GM15510 (cell line): Measurements from ENCODE around the gene URI1.

Experiments
- POLR2A ChIP-seq: IDR thresholded peaks from 3 replicates; pipeline ENCODE4 v1.6.1; 2011; ENCODE audit warnings: borderline replicate concordance; ENCODE audit not compliant: insufficient read length; ENCODE audit errors: extremely low read depth

Gene URI1

DNA sequence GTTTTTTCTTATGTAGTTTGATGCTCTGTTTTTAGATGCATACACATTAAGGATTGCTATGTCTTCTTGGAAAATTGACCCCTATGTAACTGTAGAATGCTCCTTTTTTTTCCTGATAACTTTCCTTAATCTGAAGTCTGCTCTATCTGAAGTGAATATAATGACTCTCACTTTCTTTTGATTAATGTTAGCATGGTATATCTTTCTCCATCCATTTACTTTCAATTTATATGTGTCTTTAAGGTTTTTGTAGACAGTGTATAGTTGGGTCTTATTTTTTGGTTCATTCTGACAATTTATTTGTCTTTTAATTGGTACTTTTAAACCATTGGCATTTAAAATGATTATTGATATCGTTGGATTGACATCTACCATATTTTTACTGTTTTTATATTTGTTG lies 92.3 kb downstream of the URI1 start:
- no peak for TF ChIP-seq POLR2A

GRCh38 chr19:30036154-30037129 lies 94.4 kb downstream of the URI1 start:
- no peak for TF ChIP-seq POLR2A

DNA sequence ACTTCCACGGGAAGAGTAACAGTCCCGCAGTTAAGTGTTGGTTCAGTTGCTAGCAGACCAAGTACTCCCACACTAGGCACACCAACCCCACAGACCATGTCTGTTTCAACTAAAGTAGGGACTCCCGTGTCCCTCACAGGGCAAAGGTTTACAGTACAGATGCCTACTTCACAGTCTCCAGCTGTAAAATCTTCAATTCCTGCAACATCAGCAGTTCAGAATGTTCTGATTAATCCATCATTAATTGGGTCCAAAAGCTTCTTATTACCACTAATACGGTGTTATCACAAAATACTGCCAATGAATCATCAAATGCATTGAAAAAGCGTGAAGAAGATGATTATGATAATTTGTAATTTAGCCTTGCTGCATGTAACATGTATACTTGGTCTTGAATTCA lies 95.8 kb downstream of the URI1 start:
- no peak for TF ChIP-seq POLR2A

DNA sequence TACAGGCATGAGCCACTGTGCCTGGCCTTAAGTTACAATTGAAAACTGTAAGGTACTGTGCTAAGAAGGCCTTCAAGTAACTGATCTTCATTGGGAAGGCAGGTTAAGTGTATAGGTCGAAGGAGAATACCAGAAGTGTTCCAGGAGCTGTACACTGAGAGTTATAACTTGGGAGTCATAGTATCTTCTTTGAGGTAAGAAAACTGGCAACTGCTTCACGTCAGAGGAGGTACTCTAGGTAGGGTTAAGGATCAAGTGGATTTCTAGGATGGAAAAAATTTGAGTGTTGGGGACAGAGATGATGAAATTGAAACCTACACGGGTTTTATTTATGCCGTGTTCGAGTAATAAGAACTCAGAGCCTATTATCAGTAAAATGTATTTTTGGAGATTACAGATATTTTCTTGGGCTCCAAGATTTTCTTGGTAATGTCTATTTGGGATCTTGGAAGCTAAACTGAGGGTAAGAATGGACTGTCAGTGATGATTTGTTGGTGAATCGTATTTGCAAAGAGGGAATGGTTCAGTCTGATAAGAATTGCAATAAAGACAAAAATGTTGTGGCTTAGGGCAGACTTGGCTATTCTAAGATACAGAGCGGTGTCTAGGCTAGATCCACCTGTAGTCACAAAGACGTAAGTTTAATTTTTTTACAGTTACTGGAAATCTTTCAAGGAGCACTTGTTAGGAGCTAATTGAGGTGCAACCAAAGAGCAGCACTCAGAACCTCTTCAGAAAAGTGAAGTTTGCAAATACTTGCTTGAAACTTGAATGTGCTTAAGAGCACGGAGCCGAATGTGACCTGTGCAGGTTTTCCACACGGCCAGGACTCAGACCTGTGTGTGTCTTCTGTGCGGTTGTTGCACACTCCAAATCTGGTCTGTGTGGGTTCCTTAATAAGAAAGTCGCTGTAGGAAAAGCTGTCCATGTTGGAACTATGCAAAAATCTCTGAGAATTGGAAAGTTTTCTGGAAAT lies 102.5 kb downstream of the URI1 start:
- no peak for TF ChIP-seq POLR2A

- TF ChIP-seq POLR2A, result no peak
These were observed 104.5 kb downstream of the URI1 start for GRCh38 chr19:30046522-30046921.

GRCh38 chr19:30047432-30047831 lies 105.4 kb downstream of the URI1 start:
- TF ChIP-seq POLR2A, result no peak

- no peak for TF ChIP-seq POLR2A
These were observed 107.2 kb downstream of the URI1 start for GRCh38 chr19:30049226-30049625.

DNA sequence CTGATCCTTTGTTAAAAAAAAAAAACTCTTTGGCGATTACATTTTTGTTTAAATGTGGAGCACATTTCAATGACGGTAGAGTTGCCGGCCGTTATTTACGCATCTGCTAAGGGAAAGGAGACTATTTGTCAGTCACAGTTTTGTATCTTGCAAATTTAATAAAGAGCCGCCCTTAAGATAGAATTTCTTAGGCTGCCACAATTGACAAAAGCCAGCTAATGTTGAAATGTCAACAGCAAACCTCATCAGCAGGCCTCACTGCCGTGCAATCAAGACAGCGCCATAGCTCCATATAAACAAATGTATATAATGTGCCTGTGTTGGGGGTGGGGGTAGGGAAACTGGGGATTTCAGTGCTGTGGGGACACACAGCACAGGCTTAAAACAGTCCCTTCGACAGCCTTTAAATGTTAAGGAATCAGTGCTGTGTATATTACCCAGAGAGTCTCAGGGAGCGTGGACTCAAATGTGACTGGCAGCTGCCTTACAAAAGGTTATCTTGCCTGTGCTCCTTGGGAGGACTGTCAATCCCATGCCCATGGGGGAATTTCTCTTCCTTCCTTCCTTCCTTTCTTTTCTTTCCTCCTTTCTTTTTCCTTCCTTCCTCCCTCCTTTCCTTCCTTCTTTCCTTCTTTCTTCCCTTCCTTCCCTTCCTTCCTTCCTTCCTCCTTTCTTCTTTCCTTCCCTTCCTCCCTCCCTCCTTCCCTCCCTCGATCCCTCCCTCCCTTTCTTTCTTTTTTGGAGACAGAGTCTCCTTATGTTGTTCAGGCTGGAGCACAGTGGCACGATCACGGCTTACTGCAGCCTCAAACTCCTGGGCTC lies 108.0 kb downstream of the URI1 start:
- no peak for TF ChIP-seq POLR2A

GRCh38 chr19:30052122-30053075 lies 110.4 kb downstream of the URI1 start:
- no peak for TF ChIP-seq POLR2A

DNA sequence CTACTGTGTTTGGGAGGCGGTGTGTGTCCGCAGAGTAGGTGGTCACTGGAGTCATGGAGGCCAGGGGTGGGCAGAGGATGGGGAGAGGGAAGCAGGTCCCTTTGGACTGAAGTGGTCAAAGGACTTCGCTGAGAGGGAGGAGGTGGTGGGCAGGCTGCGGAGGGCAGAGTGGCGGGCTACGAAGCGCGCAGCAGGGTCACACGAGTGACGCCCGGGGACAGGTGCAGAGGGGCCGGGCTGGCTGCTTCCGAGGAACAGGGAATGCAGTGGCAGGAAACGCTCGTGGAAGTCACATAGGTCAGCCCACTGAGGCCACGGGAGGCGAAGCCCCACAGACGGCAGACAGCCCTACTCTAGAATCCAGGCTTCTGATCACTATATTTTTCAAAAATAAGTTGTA lies 111.5 kb downstream of the URI1 start:
- TF ChIP-seq POLR2A, result no peak

DNA sequence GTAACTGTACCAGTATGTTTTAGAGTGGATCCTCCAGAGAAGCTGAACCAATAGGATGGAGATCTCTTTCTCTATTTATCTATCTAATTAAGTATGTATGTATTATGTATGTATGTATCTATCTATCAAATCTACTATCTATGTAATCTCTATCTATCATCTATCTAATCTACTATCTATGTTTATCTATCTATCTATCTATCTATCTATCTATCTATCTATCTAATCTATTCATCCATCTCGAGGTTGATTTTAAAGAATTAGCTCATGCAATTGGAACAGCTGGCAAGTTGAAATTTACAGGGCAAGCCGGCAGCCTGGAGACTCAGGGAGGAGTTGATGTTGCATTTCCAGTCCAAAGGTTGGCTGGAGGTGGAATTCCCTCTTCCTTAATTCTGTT lies 112.2 kb downstream of the URI1 start:
- TF ChIP-seq POLR2A, result no peak

DNA sequence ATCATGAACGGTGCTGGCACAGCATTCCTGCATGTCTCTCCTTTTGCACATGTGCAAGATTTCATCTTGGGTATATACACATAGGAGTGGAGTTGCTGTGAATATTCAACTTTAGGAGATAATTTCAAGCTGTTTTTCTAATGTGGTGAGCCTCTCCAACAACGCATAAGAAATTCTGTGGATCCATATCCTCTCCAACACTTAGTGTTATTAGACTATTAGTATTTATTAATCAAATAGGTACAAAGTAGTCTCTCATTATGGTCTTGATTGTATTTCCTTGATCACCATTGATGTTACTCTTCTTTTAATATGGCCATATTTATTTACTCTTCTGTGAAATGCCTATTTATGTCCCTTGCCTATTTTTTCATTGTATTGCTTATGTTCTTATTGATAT lies 114.5 kb downstream of the URI1 start:
- TF ChIP-seq POLR2A, result no peak

DNA sequence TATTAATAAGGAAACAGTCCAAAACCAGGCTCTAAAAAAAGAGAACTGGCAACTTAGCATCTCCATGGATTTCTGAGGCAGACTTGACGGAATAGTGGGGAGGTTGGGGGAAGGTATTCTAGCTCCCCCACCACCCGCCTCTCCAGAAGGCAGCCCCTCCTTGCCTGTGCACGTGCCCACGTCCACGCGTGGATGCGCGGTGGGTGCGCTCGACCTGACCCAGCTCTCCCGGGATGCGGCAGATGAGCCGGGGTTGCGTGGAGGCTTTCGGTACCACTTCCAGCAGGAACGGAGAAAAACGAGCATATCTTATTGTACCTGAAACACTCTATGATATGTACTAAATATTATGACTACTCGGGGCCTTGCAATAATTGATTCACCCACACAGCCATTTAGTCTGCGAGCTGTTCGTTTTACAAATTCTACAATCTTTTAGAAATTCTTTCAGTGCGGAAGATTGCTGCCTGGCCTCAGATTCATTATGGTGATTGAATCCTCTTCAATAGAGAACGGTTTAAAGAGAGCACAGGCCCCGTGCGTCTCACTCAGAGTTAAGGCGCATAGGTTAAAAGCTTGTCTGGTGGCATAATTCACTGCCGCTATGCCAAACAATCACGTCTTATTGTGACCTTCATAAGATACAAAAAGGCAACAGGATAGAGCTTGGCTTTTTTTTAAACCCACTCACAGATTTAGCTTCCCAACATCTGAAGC lies 117.9 kb downstream of the URI1 start:
- no peak for TF ChIP-seq POLR2A
